Activated CD8-positive, alpha-beta memory T cell treated with anti-CD3 and anti-CD28 coated beads for 48 hours (primary cell): ENCODE measurements around the gene POP4.
A peak's percentile ranks its signal among the peaks of the same experiment; 100 is the strongest.

Experiments
- DNase-seq, 3 experiments: peaks; one replicate each; pipeline ENCODE4 v3.0.0-alpha.2; 2020; ENCODE audit warnings: low read depth in 2 of 3, low spot score in 2 of 3

The POP4 gene

DNA sequence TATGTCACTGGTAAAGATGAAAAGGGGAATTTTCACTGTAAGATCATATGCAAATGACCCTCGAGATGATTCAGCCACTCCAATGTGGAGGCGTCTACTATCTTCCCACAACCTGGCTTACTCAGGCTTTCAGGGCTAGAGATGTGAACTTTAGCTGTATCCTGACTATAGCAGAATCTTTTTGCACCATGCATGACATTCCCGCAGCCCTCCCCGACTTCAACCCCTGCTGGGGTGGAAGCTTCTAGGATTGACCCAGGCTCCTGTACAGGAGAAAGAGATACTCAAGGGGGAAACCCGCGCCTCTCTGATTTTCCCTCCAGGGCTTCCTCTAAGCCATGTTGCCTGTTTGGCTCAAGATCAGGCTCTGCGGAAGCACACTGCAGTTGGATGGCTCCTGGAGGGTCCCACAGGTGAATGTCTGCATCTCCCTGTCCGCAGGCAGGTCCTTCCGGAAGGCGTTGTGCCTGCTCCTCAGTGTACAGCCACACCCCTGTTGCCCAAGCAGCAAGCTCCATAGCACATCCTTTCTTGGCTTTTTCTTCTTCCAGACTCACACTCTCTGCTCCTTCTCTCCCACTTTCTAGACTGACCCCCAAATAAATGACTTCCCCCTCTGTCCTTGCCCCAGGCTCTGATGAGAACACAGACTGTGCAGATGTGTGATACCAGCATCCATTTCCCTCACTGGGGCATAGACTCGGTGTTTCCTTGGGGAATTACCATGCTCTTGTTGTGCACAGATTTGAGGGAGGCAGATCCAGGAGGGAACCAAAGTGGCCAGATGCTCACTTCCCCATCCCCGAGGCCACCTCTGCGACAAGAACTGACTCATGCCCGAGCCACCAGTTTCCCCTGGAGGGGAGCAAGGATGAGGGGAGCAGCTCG lies 29.1 kb upstream of the POP4 start:
- no peak for DNase-seq

DNA sequence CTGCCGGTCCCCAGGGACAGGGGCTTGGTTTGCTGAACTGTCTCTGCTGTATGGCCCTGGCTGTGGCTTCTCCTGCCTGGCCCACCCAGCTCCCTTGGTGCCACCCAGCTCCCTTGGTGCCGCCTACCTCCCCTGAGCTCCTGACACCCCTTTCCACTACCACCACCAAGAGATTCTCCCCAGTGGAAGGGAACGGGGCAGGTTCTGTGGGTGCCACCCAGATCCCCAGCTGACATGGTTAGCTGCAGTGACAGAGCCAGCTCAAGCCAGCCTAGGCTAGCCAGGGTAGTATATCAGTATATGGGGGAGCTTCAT lies 28.5 kb upstream of the POP4 start:
- DNase-seq = no peak

DNA sequence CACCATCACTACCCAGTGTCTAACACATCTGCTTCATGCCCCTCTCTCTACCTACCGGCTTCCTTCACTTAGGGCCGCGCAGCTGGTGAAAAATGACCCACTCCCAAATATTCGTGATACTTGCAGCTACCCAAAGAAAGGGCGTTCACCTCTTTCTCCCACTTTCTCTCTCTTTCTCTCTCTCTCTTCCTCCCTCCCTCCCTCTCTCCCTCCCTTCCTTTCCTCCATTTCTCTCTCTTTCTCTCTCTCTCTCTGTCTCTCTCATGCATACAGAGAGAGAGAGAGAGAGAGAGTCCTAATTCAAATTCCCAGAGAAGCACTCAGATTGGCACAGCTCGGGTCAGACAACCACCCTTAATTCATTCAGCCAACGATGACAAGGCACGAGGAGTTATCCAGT lies 27.7 kb upstream of the POP4 start:
- DNase-seq = no peak

DNA sequence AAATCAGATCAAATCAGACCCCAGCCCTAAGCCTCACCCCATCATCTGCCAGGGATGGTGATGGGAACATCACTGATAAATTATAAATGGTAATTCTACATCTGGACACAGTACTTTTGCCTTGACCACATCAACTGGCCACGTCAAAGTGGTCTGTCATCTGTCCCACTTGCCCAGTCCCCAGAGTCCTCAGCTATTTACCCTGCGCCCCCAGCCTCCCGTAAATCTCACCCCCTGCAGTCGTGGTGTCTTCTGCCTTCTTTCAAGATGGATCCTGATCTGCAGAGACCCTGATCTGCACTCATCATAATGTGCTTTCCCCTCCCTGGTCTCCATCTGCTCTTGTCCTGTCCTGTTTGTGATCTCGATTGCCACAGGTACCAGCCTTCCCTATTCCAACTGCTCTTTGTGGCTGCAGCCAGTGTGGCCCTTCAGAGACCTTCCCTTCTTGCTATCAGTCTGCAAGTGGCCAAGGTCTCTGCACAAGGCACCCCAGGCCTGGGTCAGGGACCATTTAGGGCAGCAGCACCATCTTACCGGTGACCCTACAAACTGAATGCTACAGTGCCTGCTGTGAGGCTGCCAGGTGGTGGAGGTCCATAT lies 26.7 kb upstream of the POP4 start:
- DNase-seq = no peak

DNA sequence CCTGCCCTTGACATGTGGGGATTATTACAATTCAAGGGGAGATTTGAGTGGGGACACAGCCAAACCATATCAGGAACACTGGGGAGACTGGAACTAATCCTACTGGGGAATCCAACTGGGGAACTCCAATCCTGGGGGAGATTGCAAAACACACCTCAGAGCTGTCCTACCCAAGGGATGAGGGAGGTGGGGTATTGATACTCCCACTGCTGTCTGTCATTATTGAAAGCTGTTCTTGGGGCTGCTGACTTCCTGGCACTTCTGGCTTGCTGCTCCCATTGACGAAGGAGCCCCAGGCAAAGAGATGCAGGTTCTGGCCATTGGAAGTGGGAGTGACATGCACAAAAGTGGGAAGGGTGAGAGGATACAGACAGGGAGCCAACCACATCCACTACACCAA lies 24.7 kb upstream of the POP4 start:
- DNase-seq = no peak

DNA sequence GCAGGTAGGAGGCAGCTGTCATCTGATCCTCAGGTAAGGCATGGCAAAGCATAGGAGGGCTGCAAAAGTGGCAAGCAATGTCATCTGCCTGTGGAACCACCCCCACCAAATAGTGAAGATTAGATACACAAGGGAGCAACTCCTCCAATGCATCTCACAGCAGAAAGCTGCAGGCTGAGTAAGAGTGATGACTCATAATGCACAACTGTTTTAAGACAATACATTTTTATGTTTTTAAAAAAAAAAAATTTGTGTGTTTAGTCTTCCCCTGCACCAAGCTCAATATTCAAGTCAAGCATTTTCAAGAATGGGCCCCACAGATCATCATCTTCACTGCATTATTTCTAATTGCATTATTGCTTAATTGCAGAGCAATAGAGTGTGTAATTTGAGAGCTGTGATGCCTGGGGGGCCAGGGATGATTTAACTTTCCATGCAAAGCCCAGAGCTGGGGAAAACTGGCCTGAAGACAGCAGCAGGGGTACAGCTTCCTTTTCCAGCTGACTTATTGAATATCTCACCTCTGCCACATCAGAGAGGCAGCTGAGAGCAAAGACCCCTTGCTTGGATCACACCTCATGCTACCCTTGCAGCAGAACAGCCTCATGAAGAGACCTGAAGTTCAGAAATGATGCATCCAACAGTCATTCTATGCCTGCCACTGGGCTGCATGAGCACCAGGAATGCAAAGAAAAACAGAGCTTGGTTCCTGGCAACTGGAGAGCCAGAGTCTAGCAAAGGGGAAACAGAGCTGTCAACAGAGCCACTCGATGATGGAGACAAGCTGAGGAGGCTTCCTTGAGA lies 22.7 kb upstream of the POP4 start:
- no peak for DNase-seq

DNA sequence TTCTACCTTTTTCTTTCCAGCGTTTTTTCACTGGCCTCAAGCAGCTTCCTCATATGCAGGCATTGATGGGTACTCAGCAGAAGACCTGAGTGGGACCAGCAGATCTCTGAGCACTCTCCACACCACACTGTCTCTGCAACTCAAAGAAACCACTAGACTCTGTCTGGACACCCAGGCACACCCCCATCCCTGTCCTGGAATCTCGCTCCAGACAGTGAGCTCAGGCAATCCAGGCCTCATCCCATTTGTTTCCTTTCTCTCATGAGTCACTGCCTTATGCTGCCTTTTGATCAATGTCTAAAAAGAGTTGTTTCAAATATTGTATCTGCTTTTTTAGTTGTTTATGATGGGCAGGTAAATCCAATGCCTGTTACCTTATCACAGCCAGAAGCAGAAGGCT lies 19.7 kb upstream of the POP4 start:
- DNase-seq = no peak

DNA sequence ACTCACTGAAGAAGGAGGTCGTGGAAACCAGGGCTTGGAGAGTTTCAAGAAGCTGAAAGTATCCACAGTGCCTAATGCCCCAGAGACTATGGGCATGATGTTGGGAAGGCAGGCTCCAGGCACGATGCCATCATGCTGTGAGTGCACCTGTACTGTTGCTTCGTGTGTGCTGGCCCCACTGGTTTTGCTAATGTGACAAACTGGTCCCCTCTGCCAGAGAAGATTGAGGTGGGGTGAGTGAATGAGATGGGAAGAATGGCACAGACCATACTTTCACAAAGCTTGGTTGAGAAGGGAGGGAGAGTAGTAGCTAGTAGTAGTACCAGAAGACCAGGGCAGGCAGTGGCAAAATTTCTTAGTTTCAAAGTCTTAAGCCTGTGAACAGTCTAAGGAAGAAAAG lies 19.0 kb upstream of the POP4 start:
- no peak for DNase-seq

DNA sequence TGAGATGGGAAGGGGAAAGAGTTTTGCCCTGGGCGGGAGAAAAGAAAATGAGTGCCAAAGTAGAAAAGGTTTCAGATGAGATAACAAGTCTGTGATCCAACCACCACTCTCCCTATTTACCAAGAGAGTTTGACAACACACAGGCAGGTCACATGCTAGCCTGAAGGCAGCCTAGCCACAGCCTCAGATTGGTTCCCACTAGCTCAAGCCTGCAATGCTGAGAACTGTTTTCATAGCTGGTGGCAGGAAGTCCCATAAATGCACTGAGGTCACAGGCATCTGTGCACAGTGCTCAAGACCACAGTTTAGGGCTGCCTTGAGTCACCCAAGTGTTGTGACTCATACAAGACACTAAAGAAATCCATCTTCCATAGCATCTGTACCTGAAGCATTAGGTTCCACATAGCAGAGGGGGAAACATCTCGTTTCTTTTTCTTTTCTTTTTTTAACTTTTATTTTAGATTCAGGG lies 18.5 kb upstream of the POP4 start:
- peak in 2 of 3 experiments; percentile 27 to 39 for DNase-seq

DNA sequence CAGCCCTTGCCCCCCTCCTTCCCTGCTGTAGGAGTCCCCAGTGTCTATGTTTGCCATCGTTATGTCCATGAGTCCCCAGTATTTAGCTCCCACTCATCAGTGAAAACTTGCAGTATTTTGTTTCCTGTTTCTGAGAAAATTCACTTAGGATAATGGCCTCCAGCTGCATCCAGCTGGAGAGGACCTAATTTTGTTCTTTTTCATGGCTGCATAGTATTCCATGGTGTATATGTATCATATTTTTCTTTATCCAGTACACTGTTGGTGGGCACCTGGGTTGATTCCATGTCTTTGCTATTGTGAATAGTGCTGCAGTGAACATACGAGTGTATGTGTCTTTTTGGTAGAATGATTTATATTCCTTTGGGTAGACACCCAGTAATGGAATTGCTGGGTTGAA lies 18.0 kb upstream of the POP4 start:
- DNase-seq = no peak

DNA sequence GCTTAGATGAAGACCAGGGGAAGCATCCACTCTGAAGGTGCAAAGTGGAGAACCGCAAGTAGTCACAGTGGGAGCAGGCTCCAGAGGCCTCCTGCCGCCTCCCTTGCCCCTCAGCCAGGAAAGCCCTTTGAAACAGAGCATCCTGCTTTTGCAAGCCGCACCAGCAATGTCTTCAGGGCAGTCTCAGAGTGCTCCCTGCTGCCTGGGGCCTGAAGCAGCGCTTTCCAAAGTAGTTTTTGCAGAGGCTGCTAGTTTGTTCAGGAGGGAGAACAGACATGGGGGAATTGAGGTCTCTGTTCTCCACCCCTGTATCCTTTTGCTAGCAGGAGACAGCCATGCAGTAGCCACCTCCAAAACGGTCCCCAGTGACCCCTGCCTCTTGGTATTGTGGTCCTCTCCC lies 15.8 kb upstream of the POP4 start:
- DNase-seq = no peak

DNA sequence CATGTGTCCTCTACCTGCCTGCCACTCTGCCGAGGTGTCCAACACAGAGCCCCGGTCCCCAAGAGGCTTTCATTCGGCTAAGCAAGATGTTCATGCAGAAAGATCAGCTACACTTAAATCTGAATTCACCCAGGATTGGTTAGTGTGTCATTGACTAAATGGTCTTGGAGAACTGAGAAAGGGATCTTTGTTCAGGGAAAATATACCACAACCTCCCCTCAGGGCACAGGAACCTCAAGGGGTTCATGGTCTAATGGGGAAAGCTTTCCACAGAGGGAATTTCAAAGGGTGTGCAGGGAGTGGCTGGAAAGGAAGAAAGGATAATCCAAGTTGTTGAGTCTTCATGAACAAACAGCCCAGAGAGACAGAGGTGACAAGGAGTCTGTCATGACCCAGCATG lies 14.4 kb upstream of the POP4 start:
- no peak for DNase-seq

DNA sequence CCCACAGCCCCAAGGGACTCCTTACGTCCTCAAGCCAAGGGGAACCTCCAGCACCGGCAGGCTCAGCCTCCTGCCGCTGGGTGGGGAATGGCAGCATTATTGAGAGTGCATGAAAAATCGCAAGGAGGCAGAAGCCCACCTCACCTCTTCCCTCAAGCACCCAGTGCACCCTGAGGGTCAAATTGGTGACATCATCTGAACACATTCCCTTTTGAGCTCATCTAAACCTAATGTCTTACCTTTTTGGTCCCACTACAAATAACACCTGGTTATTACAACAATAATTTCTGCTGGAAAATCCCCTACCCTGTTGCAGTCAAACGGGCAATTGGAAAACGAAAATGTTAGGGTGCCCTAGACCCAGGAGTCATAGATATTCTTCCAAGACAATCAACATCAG lies 12.2 kb upstream of the POP4 start:
- DNase-seq = no peak

DNA sequence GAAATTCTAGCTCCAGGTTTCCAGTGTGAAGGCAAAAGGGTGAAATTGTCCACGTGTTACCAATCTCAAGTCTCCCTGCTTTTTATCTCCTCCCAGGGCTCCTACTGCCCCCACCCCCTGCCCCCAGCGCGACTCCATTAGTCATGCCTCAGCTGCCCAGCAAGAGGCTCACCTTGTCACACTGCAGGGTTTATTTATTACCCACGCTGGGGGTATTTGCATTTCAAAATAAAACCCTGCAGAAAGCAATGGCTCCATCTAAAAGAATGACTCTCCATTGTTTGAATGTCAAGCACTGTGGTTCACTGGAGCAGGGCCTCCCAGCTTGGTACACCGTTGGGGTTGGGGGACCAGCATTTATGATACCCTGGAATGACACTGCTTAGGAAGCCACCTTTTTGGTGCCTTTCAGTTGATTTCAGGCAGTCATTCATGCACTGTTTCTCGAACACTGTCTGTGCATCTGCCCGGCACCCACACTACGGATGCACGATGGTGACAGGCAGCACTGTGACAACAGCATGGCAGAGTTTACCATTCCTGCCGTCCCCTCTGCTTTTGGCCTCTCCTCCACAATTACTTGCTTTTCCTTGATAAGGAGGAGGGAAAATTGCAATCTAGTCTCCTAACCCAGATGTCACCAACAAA lies 9.9 kb upstream of the POP4 start:
- DNase-seq = no peak

DNA sequence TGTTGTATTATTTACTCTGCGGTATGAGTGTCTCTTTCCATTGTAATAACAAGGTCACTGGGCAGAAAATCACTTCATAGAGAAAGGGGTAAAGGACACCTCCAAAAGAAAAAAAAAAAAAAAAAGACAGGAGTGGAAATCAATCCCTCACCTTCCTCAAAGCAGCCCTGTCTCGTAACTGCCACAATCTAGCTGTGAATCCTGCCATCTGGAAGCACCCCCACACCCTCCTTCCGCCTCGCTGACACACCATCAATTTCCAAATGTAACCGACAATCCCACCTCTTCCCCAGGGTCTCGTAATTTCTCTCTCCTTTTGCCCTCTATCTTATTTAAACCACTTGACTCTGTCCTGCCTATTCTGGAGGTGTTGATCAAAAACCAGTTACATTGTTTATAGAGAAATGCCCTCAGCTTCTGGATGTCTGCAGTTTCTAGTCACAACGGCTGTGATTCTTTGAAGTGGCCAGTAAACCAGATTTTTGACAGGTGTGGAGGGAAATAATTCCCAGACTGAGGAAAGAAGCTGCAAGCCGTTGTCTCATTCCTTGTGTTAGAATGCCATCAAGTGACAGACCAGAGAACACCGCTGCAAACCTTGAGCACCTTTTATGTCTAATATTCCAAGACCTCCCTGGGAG lies 9.1 kb upstream of the POP4 start:
- no peak for DNase-seq

DNA sequence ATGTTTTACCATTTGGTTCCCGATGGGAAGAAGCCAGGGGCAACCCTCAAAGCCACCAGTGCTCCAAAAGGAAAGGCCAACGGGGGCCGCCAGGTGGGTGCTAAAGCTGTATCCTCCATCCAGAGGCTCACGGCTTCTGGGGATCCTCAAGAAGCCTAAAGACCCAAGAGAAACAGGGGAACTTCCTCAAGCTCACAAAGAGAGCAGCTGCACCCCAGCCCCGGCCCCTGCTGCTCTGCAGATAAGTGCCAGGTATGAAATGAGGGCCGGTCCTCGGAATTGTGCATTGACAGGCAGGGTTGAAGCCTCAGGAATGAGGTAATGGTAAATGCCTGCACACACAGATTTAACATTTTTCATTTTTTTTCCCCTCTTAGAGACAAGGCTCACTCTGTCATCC lies 8.0 kb upstream of the POP4 start:
- DNase-seq = no peak

DNA sequence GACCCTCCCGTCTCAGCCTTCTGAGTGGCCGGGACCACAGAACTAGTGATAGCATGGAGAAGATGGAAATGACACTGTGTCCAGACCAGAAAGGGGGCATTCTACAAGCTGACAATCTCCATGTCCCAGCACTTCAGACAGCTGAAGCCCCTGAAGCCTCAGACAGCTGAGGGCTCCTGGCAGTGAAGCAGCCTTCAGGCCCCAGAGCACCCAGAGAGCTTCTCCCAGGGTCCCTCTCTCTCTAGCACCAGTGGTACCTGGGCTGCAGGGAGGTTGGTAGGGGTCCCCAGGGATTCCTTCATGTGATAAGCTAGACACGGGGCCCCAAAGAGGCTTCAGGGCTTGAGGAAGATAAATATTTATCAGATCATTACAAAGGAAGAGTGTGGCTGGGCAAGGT lies 7.6 kb upstream of the POP4 start:
- no peak for DNase-seq

DNA sequence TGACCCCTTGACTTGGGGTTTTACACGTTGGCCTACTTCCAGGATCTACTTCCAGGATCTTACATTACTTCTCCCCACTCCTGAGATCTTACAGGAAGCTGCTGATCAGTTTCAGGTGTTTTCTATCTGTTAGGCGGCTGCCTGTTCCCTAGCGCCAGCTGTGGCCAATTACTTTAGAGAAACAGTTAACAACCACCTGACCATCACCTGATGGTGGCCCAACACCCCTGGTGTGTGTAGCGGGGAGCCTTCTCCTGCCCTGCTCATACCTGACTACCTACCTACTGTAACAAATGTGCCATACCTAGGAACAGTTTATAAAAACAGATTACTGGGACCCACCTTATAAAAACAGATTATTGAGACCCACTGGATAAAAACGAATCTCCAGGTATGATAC lies 2.8 kb upstream of the POP4 start:
- DNase-seq = no peak

DNA sequence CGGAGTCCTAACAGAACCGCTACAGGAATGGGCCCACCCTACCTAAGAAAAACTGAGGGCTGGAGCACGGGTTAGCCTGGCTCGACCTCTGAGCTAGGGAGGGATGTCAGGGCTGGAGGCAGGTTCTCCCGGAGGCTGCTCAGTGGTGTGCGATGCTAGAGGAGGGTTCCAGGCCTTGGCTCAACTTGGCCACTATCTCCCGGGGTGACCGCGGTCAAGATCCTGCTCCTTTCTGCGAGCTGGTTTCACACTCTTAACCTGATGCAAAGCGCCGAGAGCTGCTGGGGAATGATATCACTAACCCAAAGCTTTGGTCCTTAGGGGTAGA lies 301 bp downstream of the POP4 start:
- DNase-seq = no peak

DNA sequence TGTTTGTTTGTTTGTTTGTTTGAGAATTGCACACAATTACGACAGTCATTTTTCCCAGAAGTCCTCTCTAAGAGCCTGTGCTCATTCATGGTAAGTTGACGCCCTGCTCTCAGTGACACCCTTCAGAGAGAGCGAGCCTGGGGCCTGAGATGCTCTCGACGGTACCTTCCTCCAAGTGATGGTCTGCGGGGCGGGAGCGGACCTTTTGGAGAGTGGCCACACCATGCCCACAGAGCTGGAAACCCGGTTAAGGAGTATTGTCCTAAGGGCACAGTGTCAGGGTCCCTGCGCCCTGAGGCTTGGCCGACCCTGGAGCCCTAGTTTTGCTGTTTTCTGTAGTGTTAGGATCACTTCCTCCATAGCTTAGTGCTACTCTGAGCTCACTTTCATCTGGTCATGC lies 3.6 kb downstream of the POP4 start:
- no peak for DNase-seq

DNA sequence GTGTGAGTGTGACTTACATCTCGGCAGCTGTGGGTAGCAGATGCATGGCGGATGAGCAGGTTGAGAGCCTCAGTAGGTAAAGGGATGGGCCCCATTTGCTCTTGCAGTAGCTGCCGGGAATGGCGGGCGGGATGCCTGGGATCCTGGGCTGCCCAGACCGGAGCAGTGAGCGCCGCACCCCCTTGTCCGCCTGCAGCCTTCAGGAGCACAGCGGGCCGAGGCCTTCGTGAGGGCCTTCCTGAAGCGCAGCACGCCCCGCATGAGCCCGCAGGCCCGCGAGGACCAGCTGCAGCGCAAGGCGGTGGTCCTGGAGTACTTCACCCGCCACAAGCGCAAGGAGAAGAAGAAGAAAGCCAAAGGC lies 4.1 kb downstream of the POP4 start:
- DNase-seq = no peak
